Activated CD8-positive, alpha-beta memory T cell treated with anti-CD3 and anti-CD28 coated beads, Interleukin-2, amount 50 U/mL, for 1 hour (primary cell): ENCODE data around the gene PKIG.
"Not testable (repeated sequence)": the region's sequence is repeated elsewhere in the genome, so short reads cannot be mapped to it uniquely, and the experiment has no call there.

Experiments
- DNase-seq: peaks from one replicate; pipeline ENCODE4 v3.0.0-alpha.2; 2020; ENCODE audit errors: extremely low read depth

Gene PKIG

DNA sequence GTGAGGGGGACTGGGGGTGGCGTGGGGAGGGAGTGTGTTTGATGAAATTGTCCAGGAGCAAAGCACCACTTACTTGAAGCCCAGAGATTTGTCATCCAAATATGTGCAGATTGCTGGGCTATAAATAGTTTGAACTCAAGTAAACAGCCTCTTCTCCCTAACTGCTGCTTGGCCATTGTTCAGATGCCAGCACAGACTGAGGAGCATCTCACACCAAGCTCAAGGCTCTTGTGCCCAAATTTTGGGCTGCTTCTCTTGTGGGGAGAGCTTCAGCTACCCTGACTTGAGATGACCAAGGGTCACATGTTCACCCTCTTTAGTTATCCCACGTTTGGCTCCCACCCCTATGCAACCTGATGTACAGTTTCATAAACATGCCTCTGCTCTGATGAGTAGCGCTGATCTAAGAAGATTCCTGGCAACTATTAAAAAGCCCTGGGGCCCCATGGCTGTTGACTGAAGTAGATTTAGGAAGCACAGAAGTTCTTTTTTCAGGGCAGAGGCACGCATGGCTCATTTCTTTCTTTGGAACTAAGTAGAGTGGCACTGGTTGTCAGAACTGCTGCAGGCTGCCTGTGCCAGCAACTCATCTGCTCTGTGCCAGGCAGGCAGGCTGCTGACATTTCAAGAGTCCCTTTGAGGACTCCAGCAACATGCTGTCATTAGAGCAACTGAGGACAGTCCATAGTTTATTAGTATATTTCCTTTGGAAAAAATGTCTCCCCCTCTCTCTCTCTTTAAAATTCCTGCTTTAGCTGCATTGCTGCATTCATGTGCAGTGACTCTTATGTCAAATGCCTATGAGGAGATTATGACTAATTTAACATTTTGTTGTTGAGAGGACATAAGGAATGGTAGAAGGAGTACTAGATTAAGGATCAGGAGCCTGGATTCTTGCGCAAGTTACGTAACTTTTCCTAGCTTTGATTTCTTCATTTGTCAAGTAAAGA lies 9.6 kb upstream of the PKIG start:
- DNase-seq = no peak

DNA sequence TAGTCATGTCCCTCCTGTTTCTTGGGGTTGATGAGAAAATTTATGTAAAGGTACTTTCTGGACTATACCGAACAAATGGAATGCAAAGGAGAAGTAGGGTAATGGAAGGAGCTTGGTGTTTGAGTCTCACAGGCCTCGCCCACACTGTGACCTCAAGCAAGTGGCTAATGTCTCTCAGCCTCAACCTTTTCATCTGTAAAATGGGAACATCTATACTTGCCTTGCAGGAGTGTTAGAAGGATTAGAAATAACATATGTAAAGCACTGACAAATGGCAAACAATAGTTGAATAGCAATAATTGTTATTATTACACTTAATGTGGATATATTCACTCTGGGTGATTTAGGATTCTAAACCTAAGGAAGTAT lies 8.9 kb upstream of the PKIG start:
- DNase-seq = no peak

DNA sequence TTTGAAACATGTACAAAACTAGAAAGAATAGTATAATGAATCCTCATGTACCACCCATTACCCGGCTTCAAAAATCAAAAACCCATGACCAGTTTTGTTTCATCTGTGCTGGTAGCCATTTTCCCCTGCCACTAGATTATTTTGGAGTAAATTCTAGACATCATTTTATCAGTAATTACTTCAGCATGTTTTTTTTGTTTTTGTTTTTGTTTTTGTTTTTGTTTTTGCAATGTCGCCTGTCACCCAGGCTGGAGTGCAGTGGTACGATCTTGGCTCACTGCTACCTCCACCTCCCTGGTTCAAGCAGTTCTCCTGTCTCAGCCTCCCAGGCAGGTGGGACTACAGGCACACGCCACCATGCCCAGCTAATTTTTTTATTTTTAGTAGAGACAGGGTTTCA lies 8.0 kb upstream of the PKIG start:
- DNase-seq = no peak

DNA sequence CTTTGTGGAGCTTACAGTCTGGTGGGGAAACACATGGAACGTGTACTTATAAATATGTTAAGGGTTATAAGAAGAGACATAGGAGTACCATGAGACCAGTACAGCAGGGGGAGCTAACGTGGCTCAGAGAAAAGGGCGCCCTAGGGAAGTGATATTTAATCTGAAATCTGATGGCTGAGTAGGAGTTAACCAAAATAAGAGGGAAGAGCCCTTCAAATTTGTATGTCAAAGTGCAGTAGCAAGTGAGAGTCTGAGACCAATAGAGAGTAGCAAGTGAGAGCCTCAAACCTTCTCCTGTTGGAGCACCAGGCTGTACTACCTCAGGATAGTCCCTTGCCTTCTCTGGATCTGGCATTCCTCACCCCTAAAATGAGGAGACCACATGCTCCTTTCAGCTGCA lies 6.1 kb upstream of the PKIG start:
- no peak for DNase-seq

GRCh38 chr20:44579313-44580081 lies 2.9 kb upstream of the PKIG start:
- no peak for DNase-seq

DNA sequence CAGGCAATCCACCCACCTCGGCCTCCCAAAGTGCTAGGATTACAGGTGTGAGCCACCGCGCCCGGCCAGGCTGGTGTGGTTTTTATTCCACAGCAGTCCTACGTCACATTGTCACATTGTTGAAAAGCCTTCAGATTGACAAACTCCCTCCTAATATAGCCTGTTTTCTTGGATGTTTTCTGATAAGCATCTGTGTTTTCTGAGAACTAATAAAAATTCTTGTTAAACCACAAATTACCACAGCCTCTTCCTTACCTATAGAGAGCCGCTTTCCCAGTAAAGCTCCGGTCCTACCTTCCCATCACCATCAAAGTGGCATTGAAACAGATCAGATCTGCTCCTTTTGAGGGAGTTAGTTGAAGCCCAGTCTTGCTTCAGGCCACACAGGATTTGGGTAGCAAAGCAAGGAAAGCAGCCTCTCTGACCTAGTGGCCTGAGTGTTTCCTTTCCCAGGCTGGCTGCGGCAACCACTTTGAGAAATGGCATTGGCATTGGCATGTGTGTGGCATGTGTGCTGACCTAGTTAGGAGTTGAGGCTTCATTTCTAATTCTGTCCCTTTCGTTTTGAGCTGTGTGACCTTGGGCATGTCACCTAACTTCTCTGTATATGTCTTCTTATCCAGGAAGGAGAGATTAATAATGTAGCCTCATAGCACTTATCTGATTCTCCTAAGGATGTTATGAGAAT lies 1.7 kb upstream of the PKIG start:
- DNase-seq = no peak

DNA sequence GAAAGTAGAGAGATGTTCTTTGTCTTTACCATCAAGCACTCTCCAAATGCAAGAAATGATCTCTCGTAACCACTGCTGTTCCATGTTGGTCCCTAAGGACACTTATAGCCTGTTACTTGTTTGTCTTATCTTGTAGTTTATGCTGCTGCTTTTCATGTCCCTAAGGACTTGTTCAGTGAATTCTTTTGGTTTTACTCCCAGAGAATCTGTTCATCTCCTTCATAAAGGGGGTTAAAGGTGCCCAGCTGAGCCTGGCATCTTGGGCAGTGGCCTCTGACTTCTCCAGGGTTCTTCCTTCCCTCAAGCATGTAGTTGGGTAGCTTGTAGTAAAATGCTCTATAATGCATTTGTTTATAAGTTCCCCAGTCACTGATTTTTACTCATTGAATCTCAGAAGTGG lies 864 bp upstream of the PKIG start:
- DNase-seq = no peak

- no peak for DNase-seq
Measured at GRCh38 chr20:44583157-44583556, 778 bp downstream of the PKIG start.

- DNase-seq = no peak
Measured at GRCh38 chr20:44584162-44584561, 1.8 kb downstream of the PKIG start.

- no peak for DNase-seq
Measured at GRCh38 chr20:44585057-44585963, 2.9 kb downstream of the PKIG start.

GRCh38 chr20:44586289-44586911 lies 4.0 kb downstream of the PKIG start:
- DNase-seq = no peak

GRCh38 chr20:44587035-44587980 lies 4.9 kb downstream of the PKIG start:
- DNase-seq = no peak

DNA sequence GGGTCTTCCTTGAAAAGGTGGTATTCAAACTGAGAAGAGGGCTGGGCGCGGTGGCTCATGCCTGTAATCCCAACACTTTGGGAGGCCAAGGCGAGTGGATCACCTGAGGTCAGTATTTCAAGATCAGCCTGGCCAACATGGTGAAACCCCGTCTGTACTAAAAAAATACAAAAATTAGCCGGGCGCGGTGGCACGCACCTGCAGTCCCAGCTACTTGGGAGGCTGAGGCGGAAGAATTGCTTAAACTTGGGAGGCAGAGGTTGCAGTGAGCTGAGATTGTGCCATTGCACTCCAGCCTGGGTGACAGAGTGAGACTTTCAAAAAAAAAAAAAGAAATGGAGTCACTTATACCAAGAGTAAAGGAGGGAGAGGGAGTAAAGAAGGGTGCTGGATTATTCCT lies 5.9 kb downstream of the PKIG start:
- not testable (repeated sequence) for DNase-seq

DNA sequence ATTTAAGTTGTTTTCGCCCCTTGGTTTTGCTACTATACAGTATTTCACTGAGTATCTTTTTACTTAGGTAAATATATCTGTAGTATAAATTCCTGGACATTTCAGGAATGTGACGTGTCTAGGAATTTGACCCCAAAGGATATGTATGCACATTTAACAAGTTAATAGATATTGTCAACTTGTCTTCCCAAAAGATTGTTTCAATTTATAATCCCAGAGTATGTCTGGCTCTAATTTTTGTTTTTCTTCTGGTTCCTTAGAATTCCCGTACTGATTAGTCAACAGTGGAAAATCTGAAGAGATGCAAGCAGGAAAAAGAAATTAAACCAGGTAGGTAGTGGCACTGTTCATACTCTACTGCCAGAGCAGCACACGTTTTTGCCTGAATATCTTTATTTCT lies 7.2 kb downstream of the PKIG start:
- no peak for DNase-seq

DNA sequence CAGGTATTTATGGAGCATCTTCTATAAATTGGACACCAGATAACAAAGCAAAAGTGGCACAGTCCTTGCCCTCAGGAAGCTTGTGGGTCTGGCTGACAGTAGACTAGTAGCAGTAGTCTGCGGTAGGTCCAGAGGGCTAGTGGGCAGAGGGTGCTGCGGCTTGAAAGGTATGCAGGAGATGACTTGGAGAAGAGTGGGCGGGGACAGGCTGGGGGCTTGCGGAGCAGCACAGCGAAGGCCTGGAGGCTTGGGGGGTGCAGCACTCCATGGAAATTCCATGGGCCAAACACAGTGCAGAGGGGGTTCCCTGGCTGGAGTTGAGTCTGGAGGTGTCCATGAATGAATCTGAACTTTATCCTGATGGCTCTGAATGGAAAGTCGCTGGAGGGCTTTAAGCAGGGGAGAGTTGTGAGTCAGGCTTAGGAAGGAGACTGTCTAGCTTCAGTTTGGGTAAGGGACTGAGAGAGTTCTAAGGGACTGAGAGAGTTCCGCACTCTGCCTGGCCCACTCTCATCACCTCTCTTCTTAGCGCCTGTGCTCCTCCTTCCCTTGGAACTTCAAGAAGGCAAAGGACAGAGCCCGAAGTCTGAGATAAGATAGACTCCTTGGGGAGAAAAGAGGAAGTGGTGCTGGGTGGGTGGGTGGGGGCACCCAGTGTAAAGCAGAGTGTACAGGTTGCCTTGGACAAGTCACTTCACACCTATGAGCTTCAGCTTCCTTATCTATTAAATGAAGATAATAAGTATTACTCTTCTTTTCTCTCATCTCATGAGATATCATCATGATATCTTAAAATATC lies 8.8 kb downstream of the PKIG start:
- no peak for DNase-seq

GRCh38 chr20:44592366-44592765 lies 10.0 kb downstream of the PKIG start:
- no peak for DNase-seq

DNA sequence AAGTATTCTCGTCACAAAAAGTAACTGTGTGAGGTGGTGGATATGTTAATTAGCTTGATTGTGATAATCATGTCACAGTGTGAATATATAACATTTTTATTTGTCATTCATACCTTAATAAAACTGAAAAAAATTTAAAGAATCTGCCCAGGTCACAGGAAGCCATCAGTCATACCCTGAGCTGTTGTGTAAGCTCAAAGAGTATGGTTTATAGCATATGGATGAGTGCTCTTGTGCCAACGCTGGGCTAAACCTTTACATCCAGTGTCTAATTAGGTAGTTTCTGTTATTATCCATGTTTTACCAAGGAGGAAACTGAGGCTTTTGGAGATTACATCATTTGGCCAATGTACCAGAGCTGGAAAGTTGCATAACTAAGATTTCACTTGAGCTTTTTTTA lies 11.4 kb downstream of the PKIG start:
- no peak for DNase-seq

- no peak for DNase-seq
Measured at GRCh38 chr20:44594730-44595129, 12.4 kb downstream of the PKIG start.

DNA sequence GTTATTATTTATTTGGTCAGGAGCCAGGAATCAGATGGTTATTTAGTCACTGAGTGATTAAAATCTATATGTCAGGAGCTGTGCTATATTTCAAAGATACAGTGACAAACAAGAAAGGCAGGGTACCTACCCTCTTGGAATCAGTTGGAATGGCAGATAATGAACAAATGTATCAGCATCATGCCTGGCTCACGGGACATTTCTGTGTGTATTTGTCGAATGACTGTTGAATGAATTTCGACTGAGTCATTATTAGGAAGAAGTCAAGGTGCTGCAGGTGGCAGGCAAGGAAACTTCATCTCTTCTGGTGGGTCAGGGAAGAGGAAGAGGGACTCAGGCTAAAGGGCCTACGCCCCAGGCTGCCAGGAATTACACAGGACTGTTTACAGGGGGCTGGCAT lies 13.6 kb downstream of the PKIG start:
- no peak for DNase-seq
